H1 (cell line): ENCODE measurements around the gene ARHGEF4. TPM values are rescaled to one million over a fixed set of nuclear protein-coding genes. Genes with fewer than 3 reads are reported as not detected.

Experiments
- CTCF ChIA-PET: fragments of 300-600 bp; sonication (Branson Sonifier 250); formaldehyde crosslinking; loops from one replicate; lab custom pipeline; 2021; ENCODE audit not compliant: partially characterized antibody; lab: Charles Lee
- POLR2A ChIA-PET: fragments of 300-600 bp; sonication (Branson Sonifier 250); formaldehyde crosslinking; loops from one replicate; lab custom pipeline; 2021; ENCODE audit warnings: inconsistent platforms; ENCODE audit not compliant: partially characterized antibody; lab: Charles Lee
- DNase-seq, 2 experiments: peaks; one replicate each; pipeline versions ENCODE4 v3.0.0 to v3.0.0-alpha.2; 2010 to 2022; ENCODE audit warnings: low spot score in 2 of 2, low read depth in 1 of 2, mixed read lengths in 1 of 2
- FAIRE-seq: peaks from 2 replicates; lab custom pipeline; 2011; peaks lifted over from hg19 to GRCh38; lab: Jason Lieb, UNC
- H2AFZ ChIP-seq: 2 replicates; pipeline ENCODE4 v1.8.1; 2012; ENCODE audit warnings: low read length, inconsistent platforms
- H2AK5ac ChIP-seq: 2 replicates; pipeline ENCODE4 v1.6.1; 2013; ENCODE audit warnings: low read depth, low read length
- H2BK120ac ChIP-seq: replicated peaks from 2 replicates; pipeline ENCODE3; 2013; ENCODE audit warnings: low read depth, low read length, inconsistent platforms
- H2BK12ac ChIP-seq: 2 replicates; pipeline ENCODE4 v1.6.1; 2013; ENCODE audit warnings: low read depth, low read length
- H2BK15ac ChIP-seq: 2 replicates; pipeline ENCODE4 v1.6.1; 2013; ENCODE audit warnings: low read length
- H2BK20ac ChIP-seq: 2 replicates; pipeline ENCODE4 v1.6.1; 2013; ENCODE audit warnings: low read length
- H2BK5ac ChIP-seq: 2 replicates; pipeline ENCODE4 v1.6.1; 2013; ENCODE audit warnings: low read depth, low read length
- H3K14ac ChIP-seq: 2 replicates; pipeline ENCODE4 v1.6.1; 2013; ENCODE audit warnings: inconsistent platforms; ENCODE audit not compliant: insufficient read length
- H3K18ac ChIP-seq: 2 replicates; pipeline ENCODE4 v1.6.1; 2013; ENCODE audit warnings: low read length; ENCODE audit errors: extremely low read depth
- H3K23ac ChIP-seq: 2 replicates; pipeline ENCODE4 v1.6.1; 2013; ENCODE audit warnings: inconsistent platforms; ENCODE audit not compliant: insufficient read length
- H3K23me2 ChIP-seq: 2 replicates; pipeline ENCODE4 v1.6.1; 2013; ENCODE audit warnings: low read depth, low read length
- H3K27ac ChIP-seq: 2 replicates; pipeline ENCODE4 v1.6.1; 2011; ENCODE audit warnings: low read depth, low read length, inconsistent platforms
- H3K27me3 ChIP-seq, 4 experiments: replicated peaks in 1 of 4; 1 replicate in 1 of 4; 2 replicates in 3 of 4; pipeline versions ENCODE4 v1.6.1 to v1.8.1; 2011 to 2013; ENCODE audit warnings: low read length in 3 of 4, mild to moderate bottlenecking in 3 of 4, inconsistent platforms in 2 of 4, mixed read lengths in 2 of 4, moderate library complexity in 1 of 4; ENCODE audit not compliant: control insufficient read depth in 3 of 4, insufficient read depth in 3 of 4; ENCODE audit errors: extremely low read depth in 1 of 4
- H3K36me3 ChIP-seq, 4 experiments: 2 replicates each; pipeline versions ENCODE4 v1.6.1 to v1.8.1; 2011 to 2013; ENCODE audit warnings: mild to moderate bottlenecking in 4 of 4, low read length in 3 of 4, moderate library complexity in 2 of 4, control low read depth in 1 of 4, inconsistent platforms in 1 of 4; ENCODE audit not compliant: insufficient read depth in 4 of 4, control insufficient read depth in 2 of 4
- H3K4ac ChIP-seq: replicated peaks from 2 replicates; pipeline ENCODE3; 2013; ENCODE audit warnings: low read length, low read depth, mixed read lengths, inconsistent platforms; ENCODE audit not compliant: insufficient read length
- H3K4me1 ChIP-seq, 4 experiments: replicated peaks in 1 of 4; 1 replicate in 1 of 4; 2 replicates in 3 of 4; pipeline versions ENCODE4 v1.6.1 to v1.8.1; 2011 to 2013; ENCODE audit warnings: low read length in 3 of 4, inconsistent platforms in 2 of 4, mixed read lengths in 1 of 4; ENCODE audit not compliant: insufficient read depth in 4 of 4, control insufficient read depth in 3 of 4
- H3K4me2 ChIP-seq, 2 experiments: 2 replicates each; pipeline versions ENCODE4 v1.6.1 to v1.8.1; 2011 to 2013; ENCODE audit warnings: low read depth in 2 of 2, low read length in 2 of 2, control low read depth in 1 of 2, inconsistent platforms in 1 of 2, mild to moderate bottlenecking in 1 of 2; ENCODE audit not compliant: insufficient read depth in 1 of 2
- H3K4me3 ChIP-seq, 4 experiments: fragments of 200-600, 300-600 bp in 1 of 4; sonication (generic), shearing (Covaris generic), sonication (Bioruptor Twin) in 1 of 4; 2 replicates each; pipeline versions ENCODE4 v1.5.1 to v1.8.1; 2011 to 2016; ENCODE audit warnings: low read length in 4 of 4, low read depth in 3 of 4, control low read depth in 2 of 4, inconsistent platforms in 2 of 4, mild to moderate bottlenecking in 2 of 4, mixed read lengths in 1 of 4, moderate library complexity in 1 of 4; ENCODE audit not compliant: insufficient read depth in 2 of 4; ENCODE audit errors: extremely low read depth in 1 of 4
- H3K56ac ChIP-seq: replicated peaks from 2 replicates; pipeline ENCODE3; 2013; ENCODE audit warnings: low read depth, mild to moderate bottlenecking, mixed read lengths, low read length, inconsistent platforms; ENCODE audit not compliant: insufficient read length
- H3K79me1 ChIP-seq: 2 replicates; pipeline ENCODE4 v1.6.1; 2013; ENCODE audit warnings: low read depth, low read length, control low read depth
- H3K79me2 ChIP-seq, 2 experiments: 2 replicates each; pipeline versions ENCODE4 v1.6.1 to v1.8.1; 2012 to 2013; ENCODE audit warnings: low read length in 2 of 2, mild to moderate bottlenecking in 2 of 2, inconsistent platforms in 1 of 2; ENCODE audit not compliant: insufficient read depth in 2 of 2, control insufficient read depth in 1 of 2
- H3K9ac ChIP-seq, 4 experiments: replicated peaks in 1 of 4; 1 replicate in 1 of 4; 2 replicates in 3 of 4; pipeline versions ENCODE4 v1.6.1 to v1.8.1; 2011 to 2013; ENCODE audit warnings: low read depth in 3 of 4, low read length in 3 of 4, control low read depth in 2 of 4, mild to moderate bottlenecking in 2 of 4, moderate library complexity in 2 of 4, inconsistent platforms in 1 of 4; ENCODE audit errors: extremely low read depth in 1 of 4
- H3K9me3 ChIP-seq, 2 experiments: 2 replicates each; pipeline versions ENCODE4 v1.6.1 to v1.8.1; 2012 to 2013; ENCODE audit warnings: mild to moderate bottlenecking in 2 of 2, moderate library complexity in 2 of 2, control low read depth in 1 of 2, inconsistent platforms in 1 of 2, low read depth in 1 of 2, low read length in 1 of 2, mixed read lengths in 1 of 2; ENCODE audit not compliant: insufficient read depth in 2 of 2
- H4K20me1 ChIP-seq, 2 experiments: replicated peaks in 1 of 2; 2 replicates each; pipeline versions ENCODE3 to v1.8.1; 2011 to 2013; ENCODE audit warnings: inconsistent platforms in 2 of 2, low read length in 2 of 2, mild to moderate bottlenecking in 1 of 2; ENCODE audit not compliant: insufficient read depth in 2 of 2, control insufficient read depth in 1 of 2
- H4K5ac ChIP-seq: 2 replicates; pipeline ENCODE4 v1.6.1; 2013; ENCODE audit warnings: low read length, low read depth, mixed read lengths, inconsistent platforms; ENCODE audit not compliant: insufficient read length
- H4K8ac ChIP-seq: 2 replicates; pipeline ENCODE4 v1.8.0; 2013; ENCODE audit warnings: mild to moderate bottlenecking, moderate library complexity, low read length, inconsistent platforms; ENCODE audit not compliant: insufficient read depth; ENCODE audit errors: extremely low read depth
- H4K91ac ChIP-seq: replicated peaks from 2 replicates; pipeline ENCODE3; 2013; ENCODE audit warnings: low read length, mixed read lengths, inconsistent platforms; ENCODE audit not compliant: insufficient read length
- BCL11A ChIP-seq, 2 experiments: IDR thresholded peaks; one replicate each; pipeline ENCODE4 v1.6.1; 2011; ENCODE audit warnings: low read depth in 2 of 2, low read length in 2 of 2, mild to moderate bottlenecking in 2 of 2
- CEBPB ChIP-seq: IDR thresholded peaks from 2 replicates; pipeline ENCODE4 v1.6.1; 2012; ENCODE audit warnings: low read depth, low read length
- EGR1 ChIP-seq: IDR thresholded peaks from 2 replicates; pipeline ENCODE4 v1.6.1; 2011; ENCODE audit warnings: low read depth, low read length, borderline replicate concordance
- JUND ChIP-seq: IDR thresholded peaks from 2 replicates; pipeline ENCODE4 v1.6.1; 2011; ENCODE audit warnings: mild to moderate bottlenecking, improper control_type of control experiment, low read length
- NANOG ChIP-seq: IDR thresholded peaks from 2 replicates; pipeline ENCODE4 v1.6.1; 2011; ENCODE audit warnings: low read length, low read depth, mild to moderate bottlenecking, inconsistent platforms; ENCODE audit not compliant: insufficient read depth, poor library complexity, severe bottlenecking
- NRF1 ChIP-seq: IDR thresholded peaks from 2 replicates; pipeline ENCODE4 v1.6.1; 2011; ENCODE audit warnings: mild to moderate bottlenecking, low read depth, low read length, improper control_type of control experiment
- POLR2AphosphoS5 ChIP-seq: IDR thresholded peaks from 2 replicates; pipeline ENCODE4 v1.6.1; 2011; ENCODE audit warnings: low read depth, low read length
- RFX5 ChIP-seq: IDR thresholded peaks from 2 replicates; pipeline ENCODE4 v1.6.1; 2011; ENCODE audit warnings: low read depth, low read length, improper control_type of control experiment, borderline replicate concordance
- RNF2 ChIP-seq: fragments of 200-900, 300-1000 bp; sonication (generic); IDR thresholded peaks from 2 replicates; pipeline ENCODE4 v1.7.1; 2016; ENCODE audit warnings: borderline replicate concordance, low read depth, mild to moderate bottlenecking, antibody characterized with exemption, low read length; ENCODE audit not compliant: poor library complexity, severe bottlenecking; ENCODE audit errors: missing control alignments
- RXRA ChIP-seq: IDR thresholded peaks from 2 replicates; pipeline ENCODE4 v1.6.1; 2011; ENCODE audit warnings: low read depth, mild to moderate bottlenecking, low read length, moderate library complexity; ENCODE audit not compliant: insufficient read depth
- TCF12 ChIP-seq: IDR thresholded peaks from 2 replicates; pipeline ENCODE4 v1.6.1; 2011; ENCODE audit warnings: low read depth, mild to moderate bottlenecking, low read length
- WGBS, 2 experiments: shearing (Covaris generic) in 1 of 2; methylation state at CpG; one replicate each; pipeline versions ENCODE4 v1.1.6 to v1.1.7; 2013 to 2015; ENCODE audit warnings: low lambda C conversion rate in 2 of 2, mixed read lengths in 2 of 2, inconsistent platforms in 1 of 2, low coverage in 1 of 2, missing lambda C conversion rate in 1 of 2; ENCODE audit not compliant: insufficient replicate concordance in 2 of 2, insufficient coverage in 1 of 2, insufficient read length in 1 of 2; ENCODE audit errors: extremely low coverage in 1 of 2, missing lambda C conversion rate in 1 of 2; 5-methylcytosine and 5-hydroxymethylcytosine counted together
- polyA plus RNA-seq, 7 experiments: library from polyadenylated mRNA; depleted of rRNA in 3 of 7; stranded (reverse) in 5 of 7; unstranded in 2 of 7; fragments of >200 nt in 5 of 7; fragments of 200-250 nt in 2 of 7; gene quantifications; 1 replicate in 5 of 7; 2 replicates in 1 of 7; 4 replicates in 1 of 7; pipeline versions ENCODE4 v1.2.1 to v1.2.3, GENCODE V29; 2011 to 2013; ENCODE audit warnings: missing spikeins in 2 of 7, mixed read lengths in 2 of 7
- total RNA-seq: library from RNA; stranded (reverse); fragmentation: NEBNext Ultra II Directional; extraction: Animal tissue kit (Norgen Biotek cat#: 25700); gene quantifications from 2 replicates; pipeline ENCODE4 v1.2.1, GENCODE V29; 2021

The ARHGEF4 gene
- total and polyA plus RNA-seq, 2 of the 8 experiments (the other 6 are each of a cell fraction or from before 2014, with no cell fraction given): 10.6 to 14.6 TPM

DNA sequence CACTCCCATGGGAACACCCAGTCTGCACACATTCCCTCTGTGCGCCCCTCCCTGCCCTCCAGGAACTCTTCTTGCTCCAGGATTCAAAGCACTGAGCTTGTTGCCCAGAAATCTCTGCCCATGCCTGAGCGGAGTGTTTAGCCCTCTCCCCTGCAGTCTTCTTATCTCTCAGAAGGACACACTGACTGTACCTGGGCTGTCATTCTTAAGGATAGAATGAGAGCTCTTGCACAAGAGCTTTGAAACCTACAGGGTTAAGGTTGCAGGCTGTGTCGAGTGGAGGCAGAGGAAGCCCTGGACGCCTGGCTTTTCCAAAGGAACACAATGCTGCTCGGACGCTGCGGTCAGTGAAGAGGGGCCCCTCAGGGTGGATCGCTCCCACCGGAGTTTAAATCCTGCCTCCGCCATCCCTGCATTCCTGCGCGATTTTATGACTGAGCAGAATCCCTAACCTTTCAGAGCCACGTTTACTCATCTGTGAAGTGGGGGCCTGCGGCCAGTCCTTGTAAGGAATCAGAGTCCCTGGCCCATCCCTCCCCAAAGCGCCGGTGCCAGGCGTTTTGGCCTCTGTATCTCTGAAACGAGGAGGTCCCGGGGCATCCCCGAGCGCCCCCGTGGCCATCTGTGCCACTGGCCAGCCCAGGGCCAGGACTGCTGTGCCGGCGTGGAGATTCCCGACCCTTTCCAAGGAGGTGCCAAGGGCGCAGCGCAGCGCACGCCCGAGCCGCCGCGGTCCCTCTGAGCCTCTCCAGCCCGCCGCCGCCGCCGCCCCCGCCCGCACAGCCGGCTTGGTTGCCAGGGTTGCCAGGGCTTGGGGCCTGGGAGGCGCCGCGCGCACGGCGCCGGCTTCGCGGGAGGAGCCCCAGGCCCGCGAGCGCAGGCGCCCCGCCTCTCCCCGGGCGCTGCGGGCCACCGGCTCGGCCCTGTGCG is 197.7 kb downstream of the ARHGEF4 start:
- peak in 1 of 2 experiments; percentile 76 for DNase-seq
- peak overlapping the region; percentile 73 to 95 for H3K4me2 ChIP-seq
- H3K23me2 ChIP-seq: peaks cover 10% of the 10 kb centered on the region; the same call in 1 of the 2 replicates
- peak overlapping the region; percentile 83; the same call in 1 of the 2 replicates for H4K8ac ChIP-seq
- no peak overlapping the region for H2AK5ac ChIP-seq
- no peak for FAIRE-seq
- H2BK12ac ChIP-seq: no peak overlapping the region
- H3K9ac ChIP-seq: peak overlapping the region in 3 of 4 experiments; percentile 51 to 68 (median 57); a peak in 3 of 7 replicates
- no peak overlapping the region for H2AFZ ChIP-seq
- peak overlapping the region; percentile 51 to 70 (median 64) for H3K4me3 ChIP-seq
- H2BK20ac ChIP-seq: no peak overlapping the region
- no peak overlapping the region for H3K4ac ChIP-seq
- H3K14ac ChIP-seq: no peak overlapping the region
- H3K79me2 ChIP-seq: no peaks in the 10 kb centered on the region
- H3K18ac ChIP-seq: no peak overlapping the region
- H2BK5ac ChIP-seq: no peak overlapping the region
- no peak overlapping the region for H4K5ac ChIP-seq
- CTCF ChIA-PET: no interaction called here
- no peak overlapping the region for H2BK120ac ChIP-seq
- H4K20me1 ChIP-seq: peaks cover 0 to 2% of the 10 kb centered on the region in 2 experiments
- no peak overlapping the region for H3K27ac ChIP-seq
- H3K4me1 ChIP-seq: peaks cover 0 to 7% (median 4%) of the 10 kb centered on the region in 4 experiments; a peak in 6 of 7 replicates
- H4K91ac ChIP-seq: no peak overlapping the region
- no peak overlapping the region for H3K23ac ChIP-seq
- no peak overlapping the region for H2BK15ac ChIP-seq
- H3K9me3 ChIP-seq: no peaks in the 10 kb centered on the region
- peaks cover 6 to 33% (median 26%) of the 10 kb centered on the region in 4 experiments; a peak in 6 of 7 replicates for H3K27me3 ChIP-seq
- POLR2A ChIA-PET: interaction anchor here (1.7 kb wide), 1 partner anchor 10 kb away, joined by 5 read pairs; no protein-coding TSS in a partner anchor
- 20% methylated on average over 32 of the region's 61 CpGs; no CpG with 5 or more reads in 1 of the 2 experiments for WGBS, 2 experiments
- H3K56ac ChIP-seq: no peak overlapping the region
- H3K79me1 ChIP-seq: no peaks in the 10 kb centered on the region
- H3K36me3 ChIP-seq: no peaks in the 10 kb centered on the region
- no peak for TF ChIP-seq TCF12
- no peak for TF ChIP-seq NANOG
- TF ChIP-seq RFX5: no peak
- no peak for TF ChIP-seq RXRA
- no peak for TF ChIP-seq JUND
- no peak for TF ChIP-seq POLR2AphosphoS5
- TF ChIP-seq NRF1: no peak
- TF ChIP-seq BCL11A (IDR thresholded peaks at IDR 0.05; ENCODE audit: low read depth in 2 of 2, low read length in 2 of 2): no peak
- no peak for TF ChIP-seq RNF2
- peak; percentile 37; the same call in 1 of the 2 replicates for TF ChIP-seq EGR1
- peak; percentile 36; the same call in 1 of the 2 replicates for TF ChIP-seq CEBPB
